Erythroblast (primary cell): ENCODE data around the gene OR7E24.
"Not testable (repeated sequence)": the region's sequence is repeated elsewhere in the genome, so short reads cannot be mapped to it uniquely, and the experiment has no call there.

Experiments
- DNase-seq, 2 experiments: peaks; one replicate each; lab custom pipeline; 2025; lab: John Stamatoyannopoulos, UW
- GATA1 ChIP-seq: IDR thresholded peaks from 2 replicates; pipeline ENCODE4 v1.6.1; 2011; ENCODE audit warnings: low read depth, mild to moderate bottlenecking, control low read depth, low read length, moderate library complexity
- POLR2A ChIP-seq: IDR thresholded peaks from 2 replicates; pipeline ENCODE4 v1.6.1; 2011; ENCODE audit warnings: mild to moderate bottlenecking, low read length

OR7E24 gene

DNA sequence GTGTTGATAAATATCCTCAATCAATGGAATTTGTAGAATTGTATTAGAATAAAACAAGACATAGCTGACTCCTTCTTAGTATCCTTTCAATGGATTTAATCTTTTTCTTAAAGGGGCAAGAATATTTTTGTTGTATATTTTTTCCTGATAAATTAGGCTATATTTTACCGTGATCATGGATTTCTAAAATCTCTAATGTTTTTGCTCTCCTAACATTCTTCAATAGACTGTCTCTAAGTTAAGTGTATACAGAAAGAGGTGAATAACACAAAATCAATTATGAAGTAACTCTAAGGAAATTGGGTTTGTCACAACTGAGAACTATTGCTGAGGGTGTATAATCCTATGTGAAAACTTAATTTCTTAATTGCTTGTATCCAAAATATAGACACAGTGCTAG lies at the start of gene OR7E24:
TSS of gene OR7E24 (plus strand) at position 301 of the 400 bp plus-strand sequence. CDS start 114 bp downstream, outside the sequence.
- no peak for DNase-seq
- TF ChIP-seq GATA1 (no peak), POLR2A (no peak)

DNA sequence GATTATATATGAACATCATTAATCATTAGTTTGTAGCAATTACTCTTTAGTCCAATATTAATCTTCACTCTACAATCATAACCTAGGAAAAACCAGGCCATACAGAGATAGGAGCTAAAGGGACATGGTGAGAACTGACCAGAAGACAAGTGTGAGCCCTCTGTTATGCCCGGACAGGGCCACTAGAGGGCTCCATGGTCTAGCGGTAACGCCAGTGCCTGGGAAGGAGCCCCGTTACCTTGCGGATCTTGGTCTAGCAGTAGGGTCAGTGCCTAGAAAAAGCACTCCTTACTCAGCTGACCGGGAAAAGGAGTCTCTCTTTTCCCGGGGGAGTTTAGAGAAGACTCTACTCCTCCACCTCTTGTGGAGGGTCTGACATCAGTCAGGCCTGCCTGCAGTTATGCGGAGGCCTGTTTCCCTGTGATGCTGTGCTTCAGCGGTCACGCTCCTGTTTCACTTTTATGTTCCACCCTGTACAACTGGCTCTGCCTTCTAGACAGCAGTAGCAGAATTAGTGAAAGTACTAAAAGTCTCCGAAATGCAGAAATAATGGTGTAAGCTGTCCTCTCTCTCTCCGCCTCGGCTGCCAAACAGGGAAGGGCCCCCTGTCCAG lies 45.1 kb upstream of the OR7E24 start:
- DNase-seq = peak; percentile 57 to 72
- no peak for TF ChIP-seq GATA1
- TF ChIP-seq POLR2A = no peak

DNA sequence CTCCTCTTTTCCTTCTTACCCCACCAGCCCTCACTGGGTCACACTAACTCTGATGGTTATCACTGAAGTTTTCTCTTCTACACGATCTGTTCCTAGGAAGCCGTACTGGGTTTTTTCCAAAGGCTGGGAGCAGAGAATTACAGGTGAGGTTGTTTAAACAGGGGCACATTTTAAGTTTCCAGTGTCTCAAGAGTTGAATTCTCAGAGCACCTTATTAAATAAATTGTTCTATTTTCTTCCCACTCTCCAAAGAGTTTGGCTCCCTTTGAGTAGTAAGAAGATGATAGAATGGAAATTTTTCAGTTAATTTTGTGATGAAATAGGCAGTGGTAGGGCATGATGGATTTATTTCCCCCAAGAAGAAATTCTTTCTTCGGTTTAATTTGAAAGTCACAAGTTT lies 31.2 kb upstream of the OR7E24 start, which contains the start of gene OR7D4:
TSS of gene OR7D4 (minus strand) at position 101 of the 400 bp plus-strand sequence. CDS start 4,752 bp downstream, outside the sequence.
- TF ChIP-seq POLR2A (no peak), GATA1 (no peak)
- DNase-seq = no peak

GRCh38 chr19:9251236-9251635 lies 506 bp downstream of the OR7E24 start:
- DNase-seq = no peak
- no peak for TF ChIP-seq POLR2A
- no peak for TF ChIP-seq GATA1

- not testable (repeated sequence) for DNase-seq
Observed at GRCh38 chr19:9283485-9283884, 32.8 kb downstream of the OR7E24 start.

DNA sequence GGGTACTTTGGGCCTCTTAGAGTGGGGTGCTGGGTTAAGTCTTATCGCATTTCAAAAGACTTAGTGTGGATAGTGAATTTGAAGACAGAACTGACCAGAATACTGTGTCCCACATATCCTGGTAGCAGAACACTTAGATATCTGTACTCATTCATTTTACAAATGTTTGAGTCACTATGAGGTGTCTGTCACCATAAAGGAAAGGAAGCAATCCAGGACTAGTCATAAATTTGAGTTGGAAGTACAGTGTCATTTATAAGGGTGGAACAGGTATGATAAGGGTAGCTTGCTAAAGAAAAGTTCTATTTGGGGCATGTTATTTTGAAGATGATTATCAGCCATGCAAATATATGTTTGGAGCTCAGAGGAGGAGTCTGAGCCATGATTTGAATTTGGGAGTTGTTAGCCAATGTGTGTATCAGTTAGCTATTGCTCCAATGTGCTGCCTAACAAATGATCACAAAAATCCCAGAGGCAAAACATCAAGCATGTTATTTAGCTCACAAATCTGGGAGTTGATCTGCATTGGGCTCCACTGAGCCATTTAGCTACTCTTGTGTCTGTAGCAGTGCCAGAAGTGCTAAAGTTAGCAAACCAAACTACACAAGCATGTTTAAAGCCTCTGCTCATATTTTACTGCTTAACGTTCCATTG lies 38.6 kb downstream of the OR7E24 start:
- TF ChIP-seq GATA1 = no peak
- no peak for TF ChIP-seq POLR2A
- DNase-seq = no peak

GRCh38 chr19:9295411-9295849 lies 44.7 kb downstream of the OR7E24 start:
- DNase-seq = no peak
- TF ChIP-seq GATA1 (no peak), POLR2A (no peak)

DNA sequence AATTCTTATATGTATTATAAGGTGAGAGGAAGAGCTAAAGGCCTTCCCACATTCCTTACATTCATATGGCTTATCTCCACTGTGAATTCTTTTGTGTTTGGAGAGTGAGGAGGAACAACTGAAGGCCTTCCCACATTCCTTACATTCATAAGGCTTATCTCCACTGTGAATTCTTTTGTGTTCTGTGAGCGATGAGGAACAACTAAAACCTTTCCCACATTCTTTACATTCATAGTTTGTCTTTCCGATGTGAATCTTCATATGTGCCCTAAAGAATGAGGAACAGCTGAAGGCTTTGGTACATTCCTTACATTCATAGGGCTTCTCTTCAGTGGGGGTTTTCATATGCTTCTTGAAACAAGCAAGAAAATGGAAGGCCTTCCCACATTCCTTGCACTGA lies 45.6 kb downstream of the OR7E24 start:
- no peak for DNase-seq
- TF ChIP-seq POLR2A (no peak), GATA1 (no peak)
